Activated CD8-positive, alpha-beta T cell treated with anti-CD3 and anti-CD28 coated beads for 36 hours (primary cell): ENCODE results near the gene SPRED1. TPM values are rescaled to one million over a fixed set of nuclear protein-coding genes. Genes with fewer than 3 reads are reported as not detected.

Experiments used
- ATAC-seq: fragments of 200-7000 bp; cut with Tn5 transposase; one replicate; pipeline ENCODE4 v1.10.0; 2021; ENCODE audit warnings: mild to moderate bottlenecking, moderate library complexity
- CTCF ChIA-PET: fragments of 350-600 bp; sonication (Branson Sonifier 250); formaldehyde crosslinking; loops from one replicate; lab custom pipeline; 2021; ENCODE audit warnings: antibody characterized with exemption; lab: Charles Lee
- POLR2A ChIA-PET: fragments of 350-600 bp; sonication (Branson Sonifier 250); formaldehyde crosslinking; loops from one replicate; lab custom pipeline; 2021; ENCODE audit warnings: antibody characterized with exemption; lab: Charles Lee
- DNase-seq: peaks from one replicate; pipeline ENCODE4 v3.0.0-alpha.2; 2020
- H3K27ac Mint-ChIP-seq: one replicate; pipeline ENCODE4 v1.8.0; 2021; ENCODE audit warnings: mild to moderate bottlenecking, mixed read lengths
- H3K27me3 Mint-ChIP-seq: one replicate; pipeline ENCODE4 v1.8.0; 2021; ENCODE audit warnings: mixed read lengths
- H3K36me3 Mint-ChIP-seq: one replicate; pipeline ENCODE4 v1.8.0; 2021; ENCODE audit warnings: low read depth, mixed read lengths
- H3K4me1 Mint-ChIP-seq: one replicate; pipeline ENCODE4 v1.8.0; 2021; ENCODE audit warnings: low read depth, mixed read lengths
- H3K4me3 Mint-ChIP-seq: one replicate; pipeline ENCODE4 v1.8.0; 2021; ENCODE audit warnings: mild to moderate bottlenecking, moderate library complexity, mixed read lengths
- H3K9me3 Mint-ChIP-seq: one replicate; pipeline ENCODE4 v1.8.0; 2021; ENCODE audit warnings: mixed read lengths
- CTCF ChIP-seq: fragments of 200-600 bp; IDR thresholded peaks from one replicate; pipeline ENCODE4 v1.8.0; 2022; ENCODE audit warnings: antibody characterized with exemption, mild to moderate bottlenecking
- intact Hi-C: fragments of 100-400 bp; cut with micrococcal nuclease; formaldehyde crosslinking; loops from one replicate; pipeline ENCODE4 v1.10.0; 2022
- total RNA-seq, 2 experiments: library from RNA; stranded (reverse); gene quantifications; one replicate each; pipeline ENCODE4 v1.2.3, GENCODE V29; 2021

The SPRED1 gene
- total RNA-seq, 2 experiments from 2014 or later, result 0.77 to 0.96 TPM

GRCh38 chr15:38215707-38216106, 36.9 kb upstream of the SPRED1 start:
- no peak for DNase-seq
- ChIA-PET POLR2A (no interaction called here), CTCF (no interaction called here)
- H3K4me1 Mint-ChIP-seq, result no peaks in the 10 kb centered on the region
- no peaks in the 10 kb centered on the region for H3K9me3 Mint-ChIP-seq
- H3K36me3 Mint-ChIP-seq, result no peaks in the 10 kb centered on the region
- no peak overlapping the region for H3K4me3 Mint-ChIP-seq
- intact Hi-C loops, result no loop called here
- no peak for ATAC-seq
- no peak overlapping the region for H3K27ac Mint-ChIP-seq
- no peak for TF ChIP-seq CTCF
- H3K27me3 Mint-ChIP-seq, result peaks cover 18% of the 10 kb centered on the region

GRCh38 chr15:38216763-38217162, 35.9 kb upstream of the SPRED1 start:
- ATAC-seq (no peak), DNase-seq (no peak)
- POLR2A ChIA-PET, result no interaction called here
- no peaks in the 10 kb centered on the region for H3K4me1 Mint-ChIP-seq
- peaks cover 18% of the 10 kb centered on the region for H3K27me3 Mint-ChIP-seq
- H3K27ac Mint-ChIP-seq, result no peak overlapping the region
- no peaks in the 10 kb centered on the region for H3K9me3 Mint-ChIP-seq
- CTCF ChIA-PET, result interaction anchor here (1.0 kb wide), 1 partner anchor 12 kb away, joined by 3 read pairs; no protein-coding TSS in a partner anchor
- intact Hi-C loops, result no loop called here
- H3K4me3 Mint-ChIP-seq, result no peak overlapping the region
- no peaks in the 10 kb centered on the region for H3K36me3 Mint-ChIP-seq
- no peak for TF ChIP-seq CTCF

- Mint-ChIP-seq H3K4me3 (no peak overlapping the region), H3K9me3 (no peaks in the 10 kb centered on the region), H3K27me3 (peaks cover 19% of the 10 kb centered on the region), H3K4me1 (no peaks in the 10 kb centered on the region), H3K36me3 (no peaks in the 10 kb centered on the region), H3K27ac (no peak overlapping the region)
- CTCF ChIA-PET, result no interaction called here
- no peak for TF ChIP-seq CTCF
- intact Hi-C loops, result no loop called here
- POLR2A ChIA-PET, result no interaction called here
- no peak for DNase-seq
- no peak for ATAC-seq
These were observed 35.4 kb upstream of the SPRED1 start for GRCh38 chr15:38217191-38217595.

GRCh38 chr15:38217788-38218609, 34.6 kb upstream of the SPRED1 start:
- H3K27me3 Mint-ChIP-seq, result peaks cover 19% of the 10 kb centered on the region
- H3K9me3 Mint-ChIP-seq, result no peaks in the 10 kb centered on the region
- no peaks in the 10 kb centered on the region for H3K4me1 Mint-ChIP-seq
- intact Hi-C loops, result no loop called here
- no peaks in the 10 kb centered on the region for H3K36me3 Mint-ChIP-seq
- ATAC-seq (no peak), DNase-seq (no peak)
- POLR2A ChIA-PET, result no interaction called here
- CTCF ChIA-PET, result no interaction called here
- no peak overlapping the region for H3K4me3 Mint-ChIP-seq
- H3K27ac Mint-ChIP-seq, result no peak overlapping the region
- TF ChIP-seq CTCF, result no peak

- no peaks in the 10 kb centered on the region for H3K4me1 Mint-ChIP-seq
- ChIA-PET POLR2A (no interaction called here), CTCF (interaction anchor here (1.6 kb wide), 1 partner anchor 479 kb away, joined by 3 read pairs; no protein-coding TSS in a partner anchor)
- TF ChIP-seq CTCF, result no peak
- H3K4me3 Mint-ChIP-seq, result no peak overlapping the region
- peaks cover 22% of the 10 kb centered on the region for H3K27me3 Mint-ChIP-seq
- H3K36me3 Mint-ChIP-seq, result no peaks in the 10 kb centered on the region
- ATAC-seq (no peak), DNase-seq (no peak)
- H3K27ac Mint-ChIP-seq, result no peak overlapping the region
- intact Hi-C loops, result no loop called here
- H3K9me3 Mint-ChIP-seq, result no peaks in the 10 kb centered on the region
These were observed 31.9 kb upstream of the SPRED1 start for GRCh38 chr15:38220606-38221273.
